Heart right ventricle (tissue), 16 donors: ENCODE results near the gene LRG1. TPM values are rescaled to one million over a fixed set of nuclear protein-coding genes. Genes with fewer than 3 reads are reported as not detected.

Experiments
- ATAC-seq, 8 donors: fragments of 200-7000 bp; cut with Tn5 transposase; one replicate each; pipeline ENCODE4 v1.9.1; 2020; ENCODE audit warnings: mild to moderate bottlenecking in 8 of 8, moderate library complexity in 8 of 8, moderate number of reproducible peaks in 1 of 8
- DNase-seq, 2 donors: peaks; one replicate each; pipeline ENCODE4 v3.0.0-alpha.2; 2020
- H3K27ac ChIP-seq, 10 donors: fragments of 200-600 bp; sonication (generic) in 2 of 10; one replicate each; pipeline versions ENCODE4 v1.5.0 to v1.8.0; 2020 to 2022; ENCODE audit warnings: mild to moderate bottlenecking in 3 of 10
- H3K27me3 ChIP-seq, 7 donors: fragments of 200-600 bp; one replicate each; pipeline ENCODE4 v1.8.0; 2021 to 2022; ENCODE audit warnings: mild to moderate bottlenecking in 2 of 7
- H3K36me3 ChIP-seq, 9 donors: fragments of 200-600 bp; sonication (generic) in 1 of 9; one replicate each; pipeline versions ENCODE4 v1.5.0 to v1.8.0; 2020 to 2022; ENCODE audit warnings: mild to moderate bottlenecking in 2 of 9
- H3K4me1 ChIP-seq, 9 donors: fragments of 200-600 bp; sonication (generic) in 1 of 9; one replicate each; pipeline versions ENCODE4 v1.5.0 to v1.8.0; 2020 to 2022; ENCODE audit warnings: mild to moderate bottlenecking in 4 of 9
- H3K4me3 ChIP-seq, 10 donors: fragments of 200-600 bp; sonication (generic) in 2 of 10; one replicate each; pipeline versions ENCODE4 v1.5.0 to v1.8.0; 2020 to 2022; ENCODE audit warnings: mild to moderate bottlenecking in 7 of 10, moderate library complexity in 2 of 10
- H3K9me3 ChIP-seq, 11 donors: fragments of 200-600 bp in 10 of 11; sonication (generic) in 2 of 11; one replicate each; pipeline versions ENCODE4 v1.5.0 to v1.8.0; 2013 to 2022; ENCODE audit warnings: mild to moderate bottlenecking in 2 of 11, control low read depth in 1 of 11, moderate library complexity in 1 of 11
- CTCF ChIP-seq, 9 donors: fragments of 200-600 bp; sonication (generic) in 2 of 9; IDR thresholded peaks; one replicate each; pipeline versions ENCODE4 v1.5.0 to v1.8.0; 2021 to 2022; ENCODE audit warnings: antibody characterized with exemption in 9 of 9, mild to moderate bottlenecking in 5 of 9, moderate library complexity in 1 of 9
- WGBS, 2 donors: extraction: QIAGEN DNeasy Blood & Tissue Kit; methylation state at CpG; one replicate each; pipeline ENCODE4 v1.1.7; 2013; ENCODE audit warnings: inconsistent platforms in 1 of 2; 5-methylcytosine and 5-hydroxymethylcytosine counted together
- intact Hi-C, 10 donors: fragments of 100-400 bp; cut with DNase I; formaldehyde crosslinking; loops; one replicate each; pipeline versions ENCODE4 v1.11.1 to v1.14.2; 2022
- polyA plus RNA-seq, 2 donors: library from polyadenylated mRNA; stranded (reverse); fragments of 200-250 nt; gene quantifications; one replicate each; pipeline ENCODE4 v1.2.3, GENCODE V29; 2013
- total RNA-seq, 10 donors: library from RNA; stranded (reverse); fragmentation: NEBNext Ultra II Directional in 3 of 10; extraction: Animal tissue kit (Norgen Biotek cat#: 25700) in 3 of 10; gene quantifications; one replicate each; pipeline versions ENCODE4 v1.2.1 to v1.2.4, GENCODE V29; 2021 to 2023
- donor health status: Arrhythmogenic right ventricular cardiomyopathy.
- donor health status: ischemic (EF 13 %, LVEDD 7.1; RV severe dilation, severe dysfunction).
- donor health status: healthy with polysubstance abuse.
- donor health status: DM: no; HTN: yes; CAD: no.
- donor health status: DM: no; HTN: no; CAD: no.
- donor health status: ischemic (EF 25% LVEDD 6.9; RV normal size, moderate dysfunction).
- donor health status: ischemic (EF 25% LVEDD 5.7; RV mildly dilated, moderate dysfunction).
- donor health status: healthy.
- donor health status: DM: yes; HTN: yes; CAD: no.
- donor health status: Ischemic cardiomyopathy.
- donor health status: ischemic (EF 35%, LVEDD 5.7; RV mildly dilated, moderate dysfunction).
- donor health status: nonischemic (EF 11% LVEDD 7.7; RV severe dilation, severe dysfunction).
- donor health status: DM: yes; HTN: yes; CAD: no.
- donor health status: PGD.
- donor health status: ischemic (EF 29% LVEDD 5.4; RV normal size, mild dysfunction).
- donor health status: nonischemic (EF 23%, LVEDD 6.1; RV moderate dilation, normal function).

LRG1 gene
- total and polyA plus RNA-seq, 12 donors, result 0.06 to 1.3 (median 0.29) TPM

GRCh38 chr19:4553092-4553695, 13.4 kb upstream of the LRG1 start:
- H3K27me3 ChIP-seq, result no peaks in the 10 kb centered on the region
- intact Hi-C loops, result loop anchor here in 1 of 10 donors (5.0 kb wide), 1 partner anchor 599 kb away; no protein-coding TSS in a partner anchor
- peaks cover 0 to 15% (median 4%) of the 10 kb centered on the region in 9 donors for H3K4me1 ChIP-seq
- no peak for DNase-seq
- H3K27ac ChIP-seq, result no peak overlapping the region
- H3K9me3 ChIP-seq, result no peaks in the 10 kb centered on the region
- H3K4me3 ChIP-seq, result no peak overlapping the region
- ATAC-seq, result no peak
- H3K36me3 ChIP-seq, result peaks cover 0 to 74% (median 0%) of the 10 kb centered on the region in 9 donors
- TF ChIP-seq CTCF (IDR thresholded peaks at IDR 0.05), result no peak

- 83 to 84% methylated on average over 18 of the region's 18 CpGs for WGBS, 2 donors
- Histone ChIP-seq H3K27ac (no peak overlapping the region), H3K36me3 (peaks cover 0 to 78% (median 0%) of the 10 kb centered on the region in 9 donors), H3K27me3 (no peaks in the 10 kb centered on the region), H3K4me1 (peaks cover 0 to 9% (median 0%) of the 10 kb centered on the region in 9 donors), H3K4me3 (no peak overlapping the region), H3K9me3 (no peaks in the 10 kb centered on the region)
- intact Hi-C loops, result loop anchor here in 1 of 10 donors (5.0 kb wide), 1 partner anchor 600 kb away; no protein-coding TSS in a partner anchor
- DNase-seq, result no peak
- no peak for ATAC-seq
- no peak for TF ChIP-seq CTCF (IDR thresholded peaks at IDR 0.05)
Measured at GRCh38 chr19:4552525-4552819, 12.6 kb upstream of the LRG1 start.

GRCh38 chr19:4550479-4551050, 10.7 kb upstream of the LRG1 start:
- no peak overlapping the region for H3K27ac ChIP-seq
- H3K4me1 ChIP-seq, result peaks cover 0 to 9% (median 0%) of the 10 kb centered on the region in 9 donors
- TF ChIP-seq CTCF (IDR thresholded peaks at IDR 0.05), result no peak
- no peak overlapping the region for H3K4me3 ChIP-seq
- H3K9me3 ChIP-seq, result no peaks in the 10 kb centered on the region
- DNase-seq, result no peak
- peaks cover 0 to 86% (median 0%) of the 10 kb centered on the region in 9 donors for H3K36me3 ChIP-seq
- no peak for ATAC-seq
- 86 to 91% methylated on average over 26 of the region's 26 CpGs for WGBS, 2 donors
- intact Hi-C loops, result loop anchor here in 1 of 10 donors (5.0 kb wide), 1 partner anchor 602 kb away; no protein-coding TSS in a partner anchor
- no peaks in the 10 kb centered on the region for H3K27me3 ChIP-seq

GRCh38 chr19:4550018-4550417, 10.2 kb upstream of the LRG1 start:
- H3K4me1 ChIP-seq, result peaks cover 0 to 9% (median 0%) of the 10 kb centered on the region in 9 donors
- no peak overlapping the region for H3K27ac ChIP-seq
- H3K9me3 ChIP-seq, result no peaks in the 10 kb centered on the region
- no peak for ATAC-seq
- no peak for DNase-seq
- H3K36me3 ChIP-seq, result peaks cover 0 to 85% (median 0%) of the 10 kb centered on the region in 9 donors
- H3K27me3 ChIP-seq, result no peaks in the 10 kb centered on the region
- H3K4me3 ChIP-seq, result no peak overlapping the region
- intact Hi-C loops, result loop anchor here in 1 of 10 donors (5.0 kb wide), 1 partner anchor 602 kb away; no protein-coding TSS in a partner anchor
- 91 to 96% methylated on average over 18 of the region's 18 CpGs for WGBS, 2 donors
- TF ChIP-seq CTCF (IDR thresholded peaks at IDR 0.05), result no peak
